Skeletal muscle tissue (tissue), 4 donors: ENCODE results near the gene ZNF783. TPM values are rescaled to one million over a fixed set of nuclear protein-coding genes. Genes with fewer than 3 reads are reported as not detected.
"Not testable (repeated sequence)": the region's sequence is repeated elsewhere in the genome, so short reads cannot be mapped to it uniquely, and the experiment has no call there.

Experiments used
- H3K27ac ChIP-seq: one replicate; pipeline ENCODE4 v1.7.0; 2013; ENCODE audit warnings: mild to moderate bottlenecking, low read depth, low read length, inconsistent platforms
- H3K27me3 ChIP-seq, 3 donors: one replicate each; pipeline ENCODE4 v1.7.0; 2013; ENCODE audit warnings: low read length in 3 of 3; ENCODE audit not compliant: control insufficient read depth in 3 of 3, insufficient read depth in 3 of 3
- H3K36me3 ChIP-seq, 3 donors: one replicate each; pipeline ENCODE4 v1.7.0; 2013; ENCODE audit warnings: low read length in 3 of 3; ENCODE audit not compliant: control insufficient read depth in 3 of 3, insufficient read depth in 3 of 3
- H3K4me1 ChIP-seq, 3 donors: one replicate each; pipeline ENCODE4 v1.7.0; 2013; ENCODE audit warnings: low read length in 3 of 3, mild to moderate bottlenecking in 3 of 3; ENCODE audit not compliant: control insufficient read depth in 3 of 3, insufficient read depth in 3 of 3
- H3K4me3 ChIP-seq, 3 donors: one replicate each; pipeline ENCODE4 v1.7.0; 2013; ENCODE audit warnings: low read length in 3 of 3
- H3K9ac ChIP-seq, 3 donors: one replicate each; pipeline ENCODE4 v1.7.0; 2013; ENCODE audit warnings: low read length in 3 of 3, mild to moderate bottlenecking in 3 of 3, moderate library complexity in 2 of 3, low read depth in 1 of 3
- H3K9me3 ChIP-seq, 3 donors: one replicate each; pipeline ENCODE4 v1.7.0; 2013; ENCODE audit warnings: low read length in 3 of 3; ENCODE audit not compliant: control insufficient read depth in 3 of 3
- total RNA-seq: library from RNA; depleted of rRNA; stranded (reverse); fragments of >200 nt; gene quantifications from one replicate; pipeline ENCODE4 v1.2.3, GENCODE V29; 2014
- donor health status: Osteomylitis.

Gene ZNF783
- total RNA-seq, 1 donor from 2014 or later: 8.9 TPM

DNA sequence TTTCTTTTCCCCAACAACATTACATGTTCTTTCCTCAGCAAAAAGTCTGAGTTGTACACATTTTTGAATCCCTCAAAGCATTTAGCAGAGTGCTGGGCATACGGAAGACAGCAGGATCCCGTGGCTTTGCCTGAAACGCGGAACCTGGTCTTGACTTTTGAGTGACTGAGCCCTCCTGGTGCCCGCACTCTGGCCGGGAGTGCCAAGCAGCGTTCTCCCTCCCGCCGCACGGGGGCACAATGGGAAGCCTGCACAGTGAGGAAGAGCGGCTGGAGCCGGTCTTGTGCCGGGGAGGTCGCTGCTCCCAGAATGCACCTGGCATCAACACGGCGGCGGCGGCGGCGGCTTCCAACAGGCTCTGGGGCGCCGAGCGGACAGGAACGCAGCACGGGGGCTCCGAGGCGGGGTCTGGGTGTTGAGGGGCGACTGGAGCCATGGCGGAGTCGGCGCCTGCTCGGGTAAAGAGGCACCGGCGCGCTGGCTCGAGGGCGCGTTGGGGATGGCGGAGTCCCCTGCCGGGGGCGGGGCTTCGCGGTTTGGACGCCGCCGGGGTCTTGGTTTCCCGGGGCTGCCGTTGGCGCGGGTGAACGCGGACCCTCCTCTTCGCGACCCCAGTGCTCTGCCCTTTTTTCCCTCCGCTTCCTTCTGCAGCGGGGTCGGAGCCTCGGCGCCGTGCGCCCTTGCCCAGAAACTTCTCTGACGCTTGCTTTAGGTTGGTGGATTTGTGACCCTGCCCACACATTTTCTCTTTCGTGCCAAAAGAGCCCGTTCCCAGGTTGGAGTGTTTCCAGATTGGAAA lies 22.5 kb upstream of the ZNF783 start, which contains the start of gene ZNF212:
Gene ZNF212, plus strand, starts transcription at position 307 of the 799 bp plus-strand sequence. Its CDS starts 128 bp downstream, at position 435.
- peaks cover 3 to 6% (median 4%) of the 10 kb centered on the region in 3 donors for H3K27me3 ChIP-seq
- peak within 1 kb of the TSS; percentile 84 to 94 (median 93) for H3K9ac ChIP-seq
- peaks cover 0 to 2% (median 0%) of the 10 kb centered on the region in 3 donors for H3K36me3 ChIP-seq
- H3K4me1 ChIP-seq: peaks cover 11 to 17% (median 13%) of the 10 kb centered on the region in 3 donors
- peak within 1 kb of the TSS; percentile 62 for H3K27ac ChIP-seq
- H3K4me3 ChIP-seq: peak within 1 kb of the TSS; percentile 95 to 98 (median 97)
- H3K9me3 ChIP-seq: no peaks in the 10 kb centered on the region

DNA sequence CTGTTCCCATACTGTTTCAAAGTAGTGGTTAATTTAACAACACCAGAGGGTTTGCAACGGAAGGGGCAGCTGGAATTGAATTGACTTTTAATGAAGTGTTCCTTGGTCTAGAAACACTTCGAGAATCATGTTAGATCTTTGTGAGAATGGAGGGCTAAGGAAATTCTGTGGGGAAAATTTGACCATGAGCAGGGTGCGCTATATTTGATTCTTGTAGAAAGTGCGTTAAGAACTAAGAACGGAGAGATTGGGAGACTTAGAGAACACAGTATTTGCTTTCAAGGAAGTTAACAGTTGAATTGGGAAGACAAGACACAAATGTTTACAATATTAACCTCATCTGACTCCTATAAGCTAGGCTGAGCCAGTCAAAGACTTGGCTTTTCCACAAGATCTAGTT lies 21.4 kb upstream of the ZNF783 start:
- Histone ChIP-seq H3K4me3 (peak overlapping the region; percentile 95 to 98 (median 97)), H3K9ac (peak overlapping the region; percentile 84 to 94 (median 93)), H3K4me1 (peaks cover 11 to 17% (median 13%) of the 10 kb centered on the region in 3 donors), H3K9me3 (no peaks in the 10 kb centered on the region), H3K36me3 (peaks cover 0 to 2% (median 0%) of the 10 kb centered on the region in 3 donors), H3K27ac (no peak overlapping the region), H3K27me3 (peaks cover 3 to 6% (median 4%) of the 10 kb centered on the region in 3 donors)

DNA sequence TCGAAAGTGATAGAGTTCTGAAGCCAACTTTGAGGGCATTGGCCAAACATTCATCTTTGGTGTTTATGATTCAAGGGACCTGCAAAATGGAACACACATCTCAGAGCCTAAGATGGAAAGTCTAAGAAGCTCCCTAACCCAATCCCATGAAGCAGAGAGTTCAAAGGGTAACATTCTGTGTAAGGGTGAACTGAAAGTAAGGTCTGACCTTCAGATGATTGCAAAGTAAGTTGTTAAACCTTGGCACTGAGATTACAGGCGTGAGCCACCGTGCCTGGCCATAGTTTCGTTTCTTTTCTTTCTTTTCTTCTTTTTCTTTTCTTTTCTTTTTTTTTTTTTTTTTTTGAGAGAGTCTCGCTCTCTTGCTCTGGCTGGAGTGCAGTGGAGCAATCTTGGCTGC lies 20.3 kb upstream of the ZNF783 start:
- Histone ChIP-seq H3K27me3 (peaks cover 0 to 6% (median 4%) of the 10 kb centered on the region in 3 donors), H3K4me3 (no peak overlapping the region), H3K36me3 (peaks cover 0 to 2% (median 0%) of the 10 kb centered on the region in 3 donors), H3K27ac (no peak overlapping the region), H3K9me3 (no peaks in the 10 kb centered on the region), H3K9ac (no peak overlapping the region), H3K4me1 (peaks cover 11 to 17% (median 13%) of the 10 kb centered on the region in 3 donors)

DNA sequence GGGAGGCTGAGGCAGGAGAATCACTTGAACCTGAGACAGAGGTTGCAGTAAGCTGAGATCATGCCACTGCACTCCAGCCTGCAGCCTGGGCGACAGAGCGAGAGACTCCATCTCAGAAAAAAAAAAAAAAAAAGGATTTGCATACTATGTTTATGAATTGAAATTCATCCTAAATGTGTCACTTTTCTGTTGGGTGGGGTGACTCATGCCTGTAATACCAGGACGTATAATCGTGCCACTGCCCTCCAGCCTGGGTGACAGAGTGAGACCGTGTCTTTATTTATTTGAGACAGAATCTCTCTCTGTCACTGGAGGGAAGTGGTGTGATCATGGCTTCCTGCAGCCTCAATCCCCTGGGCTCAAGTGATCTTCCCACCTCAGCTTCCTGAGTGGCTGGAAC lies 16.8 kb upstream of the ZNF783 start:
- no peaks in the 10 kb centered on the region for H3K9me3 ChIP-seq
- no peaks in the 10 kb centered on the region for H3K27me3 ChIP-seq
- no peak overlapping the region for H3K4me3 ChIP-seq
- H3K9ac ChIP-seq: no peak overlapping the region
- H3K36me3 ChIP-seq: peaks cover 0 to 5% (median 0%) of the 10 kb centered on the region in 3 donors
- no peak overlapping the region for H3K27ac ChIP-seq
- peaks cover 7 to 10% (median 8%) of the 10 kb centered on the region in 3 donors for H3K4me1 ChIP-seq

DNA sequence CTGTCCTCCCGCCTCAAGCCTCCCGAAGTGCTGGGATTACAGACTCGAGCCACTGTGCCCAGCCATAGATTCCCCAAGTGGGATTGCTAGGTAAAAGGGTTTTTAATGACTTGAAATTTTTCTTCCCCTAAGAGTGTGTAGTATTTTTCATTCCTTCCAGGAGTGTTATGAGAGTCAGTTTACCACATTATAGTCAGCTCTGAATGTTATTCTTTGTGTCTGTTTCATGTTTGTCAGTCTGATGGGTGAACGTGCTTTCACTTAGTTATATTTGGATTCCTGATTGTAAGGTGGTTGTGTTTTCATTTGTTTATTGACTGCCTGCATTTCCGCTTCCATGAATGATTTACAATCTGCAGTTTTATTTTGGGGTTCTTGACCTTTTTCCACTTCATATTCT lies 16.3 kb upstream of the ZNF783 start:
- no peak overlapping the region for H3K9ac ChIP-seq
- H3K36me3 ChIP-seq: peaks cover 4 to 9% (median 4%) of the 10 kb centered on the region in 3 donors
- H3K9me3 ChIP-seq: no peaks in the 10 kb centered on the region
- H3K27ac ChIP-seq: no peak overlapping the region
- H3K4me3 ChIP-seq: no peak overlapping the region
- H3K4me1 ChIP-seq: peaks cover 3 to 5% (median 3%) of the 10 kb centered on the region in 3 donors
- H3K27me3 ChIP-seq: no peaks in the 10 kb centered on the region

DNA sequence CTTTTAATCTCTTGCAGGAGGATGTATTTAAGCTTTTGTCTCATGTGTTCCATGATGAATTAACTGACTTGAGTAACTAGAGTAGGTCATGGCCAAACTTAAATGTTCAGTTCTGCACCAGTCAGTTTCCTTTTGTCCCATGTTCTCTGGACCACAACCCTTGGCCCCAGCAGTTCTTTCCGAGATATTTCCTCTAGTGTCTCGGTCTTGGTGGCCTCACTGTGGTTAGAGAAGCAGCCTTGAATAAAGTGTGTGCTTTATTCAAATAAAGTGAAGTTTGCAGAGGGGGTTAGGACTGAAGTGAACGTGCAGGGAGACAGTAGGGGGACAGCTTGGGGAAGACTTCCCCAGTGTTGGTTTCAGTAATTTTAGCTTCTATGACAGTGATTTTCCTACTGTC lies 13.2 kb upstream of the ZNF783 start:
- Histone ChIP-seq H3K9ac (no peak overlapping the region), H3K27me3 (no peaks in the 10 kb centered on the region), H3K9me3 (no peaks in the 10 kb centered on the region), H3K27ac (no peak overlapping the region), H3K36me3 (peaks cover 27 to 30% (median 30%) of the 10 kb centered on the region in 3 donors), H3K4me3 (no peak overlapping the region), H3K4me1 (peaks cover 5 to 15% (median 9%) of the 10 kb centered on the region in 3 donors)

DNA sequence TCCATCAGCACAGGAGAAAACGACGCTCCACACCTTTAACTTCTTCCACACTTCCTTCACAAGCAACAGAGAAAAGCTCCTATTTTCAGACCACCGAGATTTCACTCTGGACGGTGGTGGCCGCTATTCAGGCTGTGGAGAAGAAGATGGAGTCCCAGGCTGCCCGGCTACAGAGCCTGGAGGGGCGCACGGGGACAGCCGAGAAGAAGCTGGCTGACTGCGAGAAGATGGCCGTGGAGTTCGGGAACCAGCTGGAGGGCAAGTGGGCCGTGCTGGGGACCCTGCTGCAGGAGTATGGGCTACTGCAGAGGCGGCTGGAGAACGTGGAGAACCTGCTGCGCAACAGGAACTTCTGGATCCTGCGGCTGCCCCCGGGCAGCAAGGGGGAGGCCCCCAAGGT lies 11.8 kb upstream of the ZNF783 start:
- not testable (repeated sequence) for H3K27ac ChIP-seq

DNA sequence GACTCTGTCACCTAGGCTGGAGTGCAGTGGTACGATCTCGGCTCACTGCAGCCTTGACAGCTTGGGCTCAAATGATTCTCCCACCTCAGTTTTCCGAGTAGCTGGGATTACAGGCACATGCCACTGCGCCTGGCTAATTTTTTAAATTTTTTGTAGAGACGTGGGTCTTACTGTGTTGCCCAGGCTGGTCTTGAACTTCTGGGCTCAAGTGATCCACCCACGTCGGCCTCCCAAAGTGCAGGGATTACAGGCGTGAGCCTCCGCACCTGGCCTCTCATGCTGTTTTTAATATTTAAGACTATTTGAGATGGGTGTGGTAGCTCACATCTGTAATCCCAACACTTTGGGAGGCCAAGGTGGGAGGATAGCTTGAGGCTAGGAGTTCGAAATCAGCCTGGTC lies 10.5 kb upstream of the ZNF783 start:
- peaks cover 11 to 27% (median 12%) of the 10 kb centered on the region in 3 donors for H3K4me1 ChIP-seq
- H3K4me3 ChIP-seq, H3K9ac ChIP-seq, H3K27me3 ChIP-seq, H3K27ac ChIP-seq, H3K9me3 ChIP-seq: not testable (repeated sequence)
- peaks cover 44 to 51% (median 50%) of the 10 kb centered on the region in 3 donors for H3K36me3 ChIP-seq

More for the DNA sequence above, 11.8 kb upstream of the ZNF783 start:
- H3K9ac ChIP-seq, H3K27me3 ChIP-seq, H3K9me3 ChIP-seq, H3K4me3 ChIP-seq: not testable (repeated sequence)
- H3K36me3 ChIP-seq: peaks cover 38 to 41% (median 38%) of the 10 kb centered on the region in 3 donors
- peaks cover 11 to 27% (median 12%) of the 10 kb centered on the region in 3 donors for H3K4me1 ChIP-seq

DNA sequence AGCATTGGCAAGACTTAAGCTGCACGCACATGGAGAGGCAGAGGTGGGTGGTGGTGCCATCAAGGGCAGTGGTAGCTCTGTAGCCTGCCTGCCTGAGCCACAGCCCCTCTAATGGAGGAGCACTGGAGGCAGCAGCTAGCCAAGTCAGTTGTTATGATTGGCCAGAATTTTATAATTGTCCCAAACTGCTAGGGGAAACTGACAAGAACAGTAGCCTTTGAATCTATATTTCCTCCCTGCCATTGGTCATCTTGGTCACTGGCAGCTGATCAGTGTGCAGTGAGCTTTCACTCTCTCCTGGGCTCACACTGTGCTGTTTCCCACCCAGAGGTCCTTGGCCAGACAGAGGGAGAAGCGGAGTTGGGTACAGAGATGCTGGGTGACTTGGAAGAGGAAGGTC lies 9.6 kb upstream of the ZNF783 start:
- no peaks in the 10 kb centered on the region for H3K9me3 ChIP-seq
- no peaks in the 10 kb centered on the region for H3K27me3 ChIP-seq
- peaks cover 44 to 51% (median 50%) of the 10 kb centered on the region in 3 donors for H3K36me3 ChIP-seq
- peaks cover 11 to 27% (median 12%) of the 10 kb centered on the region in 3 donors for H3K4me1 ChIP-seq
- H3K4me3 ChIP-seq: no peak overlapping the region
- H3K9ac ChIP-seq: no peak overlapping the region
- no peak overlapping the region for H3K27ac ChIP-seq

DNA sequence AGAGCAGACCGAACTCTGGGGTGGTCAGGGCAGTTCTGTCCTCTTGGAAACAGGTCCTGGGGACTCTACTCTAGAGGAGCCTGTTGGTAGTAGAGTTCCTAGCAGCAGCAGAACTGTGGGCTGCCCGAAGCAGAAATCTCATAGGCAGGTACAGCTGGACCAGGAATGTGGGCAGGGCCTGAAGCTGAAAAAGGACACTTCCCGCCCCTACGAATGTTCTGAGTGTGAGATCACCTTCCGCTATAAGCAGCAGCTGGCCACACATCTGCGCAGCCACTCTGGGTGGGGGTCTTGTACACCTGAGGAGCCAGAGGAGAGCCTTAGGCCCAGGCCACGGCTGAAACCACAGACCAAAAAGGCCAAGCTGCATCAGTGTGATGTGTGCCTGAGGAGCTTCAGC lies 8.3 kb upstream of the ZNF783 start:
- Histone ChIP-seq H3K9ac (no peak overlapping the region), H3K27me3 (no peaks in the 10 kb centered on the region), H3K9me3 (no peaks in the 10 kb centered on the region), H3K36me3 (peaks cover 42 to 51% (median 50%) of the 10 kb centered on the region in 3 donors), H3K4me3 (no peak overlapping the region), H3K27ac (no peak overlapping the region), H3K4me1 (peaks cover 9 to 27% (median 11%) of the 10 kb centered on the region in 3 donors)
